K562 treated with DMSO at 1 percent for 4 hours (cell line): ENCODE measurements around the gene NFKBIL1. TPM values are rescaled to one million over a fixed set of nuclear protein-coding genes. Genes with fewer than 3 reads are reported as not detected.

Experiments used
- total RNA-seq: library from RNA; unstranded; fragments of 300-600 nt; gene quantifications from 2 replicates; pipeline ENCODE4 v1.2.3, GENCODE V29; 2022; ENCODE audit not compliant: insufficient read depth

The NFKBIL1 gene
- 54.0 and 55.3 TPM in 2 replicates for total RNA-seq

DNA sequence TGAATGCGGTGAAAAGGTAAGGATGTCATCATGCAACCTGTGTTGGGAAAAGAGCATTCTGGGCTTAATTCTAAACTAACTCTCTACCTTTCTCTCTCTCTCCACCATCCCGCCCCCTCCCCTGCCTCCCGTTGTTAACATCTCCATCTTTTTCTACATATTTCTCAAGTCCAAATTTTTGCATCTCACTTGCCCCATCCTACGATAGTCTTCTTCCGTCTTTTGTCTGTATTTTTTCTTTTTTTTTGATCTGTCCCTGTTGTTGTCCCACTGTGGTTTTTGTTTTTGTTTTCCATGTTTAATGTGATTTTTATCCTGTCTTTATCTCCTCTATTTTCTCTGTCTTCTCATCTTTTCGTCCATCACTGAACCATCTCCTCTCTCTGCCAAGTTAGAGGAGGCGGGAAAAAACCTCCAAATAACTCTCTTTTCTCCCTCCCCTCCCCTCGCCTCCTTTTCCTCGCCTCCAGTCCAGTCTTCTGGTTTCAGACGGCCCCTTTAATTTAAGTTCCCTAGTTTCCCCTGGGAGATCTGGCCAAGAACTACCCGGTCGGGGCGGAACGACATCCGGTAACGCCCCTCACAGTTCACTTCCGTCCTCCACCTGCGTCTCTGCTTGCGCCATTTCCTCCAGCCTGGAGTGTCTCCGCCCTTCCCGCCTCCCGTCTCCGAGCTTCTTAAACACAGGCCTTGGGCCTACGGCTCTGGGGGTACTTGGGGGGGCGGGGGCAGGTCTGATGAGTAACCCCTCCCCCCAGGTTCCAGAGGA, at the start of gene NFKBIL1:
Gene NFKBIL1 (plus strand): TSS at position 651 of the 769 bp plus-strand sequence. CDS start 87 bp downstream, at position 738.

DNA sequence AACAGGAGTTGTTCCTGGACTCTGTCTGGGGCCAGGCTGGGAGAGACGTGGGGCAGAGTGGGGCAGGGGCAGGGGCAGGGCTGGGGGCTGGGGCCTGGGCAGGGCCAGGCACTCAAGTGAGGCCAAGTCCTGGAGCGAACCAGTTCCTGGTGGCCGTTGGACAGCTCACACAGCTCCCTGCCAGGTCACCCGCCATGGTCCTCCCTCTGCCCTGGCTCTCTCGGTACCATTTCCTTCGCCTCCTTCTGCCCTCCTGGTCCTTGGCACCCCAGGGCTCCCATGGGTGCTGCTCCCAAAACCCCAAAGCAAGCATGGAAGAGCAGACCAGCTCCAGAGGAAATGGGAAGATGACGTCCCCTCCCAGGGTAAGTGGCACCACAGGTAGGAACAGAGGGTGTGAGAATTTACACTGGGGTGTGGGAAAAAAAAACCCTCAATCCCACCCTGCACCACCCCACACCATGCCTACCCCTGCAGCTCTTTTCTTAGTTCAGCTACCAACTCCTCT, 18.5 kb upstream of the NFKBIL1 start, which contains the start of gene MCCD1:
Gene MCCD1 (plus strand): TSS at position 142 of the 508 bp plus-strand sequence. CDS start 53 bp downstream, at position 195.

GRCh38 chr6:31541658-31542521, 5.5 kb upstream of the NFKBIL1 start, which contains the start of gene DDX39B:
Gene DDX39B, minus strand, starts transcription at chr6:31542003. Its CDS starts 1,471 bp downstream, at chr6:31540532.

DNA sequence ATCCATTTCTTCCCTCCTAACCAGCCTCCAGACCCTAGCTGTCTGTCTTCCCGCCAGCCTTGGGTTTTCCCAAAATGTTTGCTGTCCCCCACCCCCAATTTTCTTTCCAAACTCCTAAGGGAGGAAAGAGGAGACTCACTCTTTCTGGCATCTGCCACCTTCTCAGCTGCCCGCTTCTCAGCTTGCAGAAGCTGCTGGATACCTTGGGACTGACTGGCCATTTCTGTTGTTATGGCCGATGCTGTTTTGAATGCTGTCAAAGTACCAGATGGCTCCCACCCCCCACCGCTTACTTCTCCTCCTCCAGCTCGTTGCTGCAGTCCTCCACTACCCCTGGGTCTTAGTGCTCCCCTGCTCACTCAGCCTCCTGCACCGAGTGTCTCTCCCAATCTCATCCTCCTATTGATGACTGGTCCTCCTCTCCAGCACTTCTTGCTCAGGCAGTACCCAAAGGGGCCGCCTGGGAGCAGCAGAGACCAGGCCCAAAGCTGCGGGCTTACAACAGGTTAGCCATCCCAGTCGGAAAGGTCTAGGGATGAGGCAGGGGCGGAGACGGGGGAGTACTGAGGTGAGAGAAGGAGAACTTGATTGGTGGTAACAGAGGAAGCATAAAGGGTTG, 960 bp upstream of the NFKBIL1 start, which contains the start of gene ATP6V1G2:
Gene ATP6V1G2 (minus strand): TSS at position 270 of the 619 bp plus-strand sequence. CDS start 49 bp downstream, at position 221.

DNA sequence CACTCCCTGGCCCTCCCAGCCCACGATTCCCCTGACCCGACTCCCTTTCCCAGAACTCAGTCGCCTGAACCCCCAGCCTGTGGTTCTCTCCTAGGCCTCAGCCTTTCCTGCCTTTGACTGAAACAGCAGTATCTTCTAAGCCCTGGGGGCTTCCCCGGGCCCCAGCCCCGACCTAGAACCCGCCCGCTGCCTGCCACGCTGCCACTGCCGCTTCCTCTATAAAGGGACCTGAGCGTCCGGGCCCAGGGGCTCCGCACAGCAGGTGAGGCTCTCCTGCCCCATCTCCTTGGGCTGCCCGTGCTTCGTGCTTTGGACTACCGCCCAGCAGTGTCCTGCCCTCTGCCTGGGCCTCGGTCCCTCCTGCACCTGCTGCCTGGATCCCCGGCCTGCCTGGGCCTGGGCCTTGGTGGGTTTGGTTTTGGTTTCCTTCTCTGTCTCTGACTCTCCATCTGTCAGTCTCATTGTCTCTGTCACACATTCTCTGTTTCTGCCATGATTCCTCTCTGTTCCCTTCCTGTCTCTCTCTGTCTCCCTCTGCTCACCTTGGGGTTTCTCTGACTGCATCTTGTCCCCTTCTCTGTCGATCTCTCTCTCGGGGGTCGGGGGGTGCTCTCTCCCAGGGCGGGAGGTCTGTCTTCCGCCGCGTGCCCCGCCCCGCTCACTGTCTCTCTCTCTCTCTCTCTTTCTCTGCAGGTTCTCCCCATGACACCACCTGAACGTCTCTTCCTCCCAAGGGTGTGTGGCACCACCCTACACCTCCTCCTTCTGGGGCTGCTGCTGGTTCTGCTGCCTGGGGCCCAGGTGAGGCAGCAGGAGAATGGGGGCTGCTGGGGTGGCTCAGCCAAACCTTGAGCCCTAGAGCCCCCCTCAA, 24.9 kb downstream of the NFKBIL1 start, which contains the start of gene LTA:
Gene LTA (plus strand): TSS at position 249 of the 871 bp plus-strand sequence. CDS start 454 bp downstream, at position 703.

GRCh38 chr6:31575335-31575901, 28.0 kb downstream of the NFKBIL1 start, which contains the start of gene TNF:
Gene TNF, plus strand, starts transcription at chr6:31575565. Its CDS starts 177 bp downstream, at chr6:31575742.

DNA sequence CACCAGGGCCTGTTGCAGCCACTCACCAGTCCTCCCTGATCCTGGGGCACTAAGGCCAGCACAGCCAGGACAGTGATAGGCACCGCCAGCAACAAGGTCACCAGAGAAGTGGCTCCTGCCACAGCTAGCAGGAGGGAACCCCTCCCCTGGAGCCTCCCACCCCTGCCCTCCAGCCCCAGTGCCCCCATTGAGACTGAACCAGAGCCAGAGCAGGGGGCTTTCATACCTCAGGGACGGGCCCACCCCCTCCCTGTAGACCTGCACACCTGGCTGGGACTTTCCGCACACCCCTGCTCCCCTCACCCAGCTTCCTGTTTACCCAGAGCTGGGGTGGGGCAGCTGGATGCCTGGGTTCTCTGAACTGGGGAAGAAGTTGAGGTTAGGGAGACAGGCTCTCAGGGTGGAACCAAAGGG, 34.8 kb downstream of the NFKBIL1 start, which contains the start of gene LTB:
Gene LTB (minus strand): TSS at position 195 of the 414 bp plus-strand sequence. CDS start 7 bp downstream, at position 188.

GRCh38 chr6:31586008-31586407, 38.6 kb downstream of the NFKBIL1 start, which contains the start of gene LST1:
Gene LST1, plus strand, starts transcription at chr6:31586277. Its CDS starts 1,023 bp downstream, at chr6:31587300.

Other genes with a start within 250 kb of the NFKBIL1 start
- gene HLA-B, start 190.4 kb upstream of the NFKBIL1 start, total RNA-seq, result 3.0 and 3.9 TPM in 2 replicates
- gene MICA, start 144.0 kb upstream of the NFKBIL1 start, total RNA-seq, result 24.3 and 25.4 TPM in 2 replicates
- gene MICB, start 49.5 kb upstream of the NFKBIL1 start, total RNA-seq, result 20.6 and 25.7 TPM in 2 replicates
- not detected in 2 replicates for gene MCCD1, start 18.6 kb upstream of the NFKBIL1 start, total RNA-seq
- gene DDX39B, start 5.6 kb upstream of the NFKBIL1 start, total RNA-seq, result 175 and 204 TPM in 2 replicates
- not detected in 2 replicates for gene ATP6V1G2, start 1.0 kb upstream of the NFKBIL1 start, total RNA-seq
- not detected in 2 replicates for gene LTA, start 24.7 kb downstream of the NFKBIL1 start, total RNA-seq
- gene TNF, start 28.0 kb downstream of the NFKBIL1 start, total RNA-seq, result 0.39 TPM in 1 of 2 replicates, not detected in the other
- gene LTB, start 34.8 kb downstream of the NFKBIL1 start, total RNA-seq, result not detected in 2 replicates
- 8.0 and 9.8 TPM in 2 replicates for gene LST1, start 38.7 kb downstream of the NFKBIL1 start, total RNA-seq
- gene NCR3, start 45.4 kb downstream of the NFKBIL1 start, total RNA-seq, result 1.7 TPM in 1 of 2 replicates, not detected in the other
- 26.7 and 27.1 TPM in 2 replicates for gene AIF1, start 67.6 kb downstream of the NFKBIL1 start, total RNA-seq
- gene PRRC2A, start 73.1 kb downstream of the NFKBIL1 start, total RNA-seq, result 185 and 248 TPM in 2 replicates
- gene BAG6, start 105.1 kb downstream of the NFKBIL1 start, total RNA-seq, result 380 and 409 TPM in 2 replicates
- 8.4 and 11.2 TPM in 2 replicates for gene APOM, start 108.3 kb downstream of the NFKBIL1 start, total RNA-seq
- gene C6orf47, start 113.2 kb downstream of the NFKBIL1 start, total RNA-seq, result 17.7 and 18.6 TPM in 2 replicates
- 23.4 and 36.8 TPM in 2 replicates for gene GPANK1, start 117.4 kb downstream of the NFKBIL1 start, total RNA-seq
- 613 and 654 TPM in 2 replicates for gene CSNK2B, start 118.5 kb downstream of the NFKBIL1 start, total RNA-seq
- gene LY6G5B, start 122.4 kb downstream of the NFKBIL1 start, total RNA-seq, result 5.0 and 12.4 TPM in 2 replicates
- gene LY6G5C, start 133.5 kb downstream of the NFKBIL1 start, total RNA-seq, result 3.4 TPM in 1 of 2 replicates, not detected in the other
- 91.1 and 99.5 TPM in 2 replicates for gene ABHD16A, start 155.7 kb downstream of the NFKBIL1 start, total RNA-seq
- not detected in 2 replicates for gene LY6G6F, start 159.3 kb downstream of the NFKBIL1 start, total RNA-seq
- not detected in 2 replicates for gene LY6G6D, start 167.7 kb downstream of the NFKBIL1 start, total RNA-seq
- gene LY6G6C, start 174.1 kb downstream of the NFKBIL1 start, total RNA-seq, result not detected in 2 replicates
- gene MPIG6B, start 175.8 kb downstream of the NFKBIL1 start, total RNA-seq, result 0.51 TPM in 1 of 2 replicates, not detected in the other
- 66.8 and 75.1 TPM in 2 replicates for gene DDAH2, start 181.7 kb downstream of the NFKBIL1 start, total RNA-seq
- 1,213 and 1,370 TPM in 2 replicates for gene CLIC1, start 188.9 kb downstream of the NFKBIL1 start, total RNA-seq
- 22.0 and 30.3 TPM in 2 replicates for gene MSH5, start 192.4 kb downstream of the NFKBIL1 start, total RNA-seq
- gene SAPCD1, start 215.0 kb downstream of the NFKBIL1 start, total RNA-seq, result 2.6 and 8.2 TPM in 2 replicates
- gene VWA7, start 229.7 kb downstream of the NFKBIL1 start, total RNA-seq, result 5.4 and 5.6 TPM in 2 replicates
- gene VARS1, start 248.1 kb downstream of the NFKBIL1 start, total RNA-seq, result 147 and 165 TPM in 2 replicates